Amygdala (tissue), 56 donors: Measurements from ENCODE around the gene PIEZO1.

Experiments used
- DNase-seq, 56 donors: peaks; one replicate each; lab custom pipeline; 2025; lab: John Stamatoyannopoulos, UW

Gene PIEZO1, protein sequence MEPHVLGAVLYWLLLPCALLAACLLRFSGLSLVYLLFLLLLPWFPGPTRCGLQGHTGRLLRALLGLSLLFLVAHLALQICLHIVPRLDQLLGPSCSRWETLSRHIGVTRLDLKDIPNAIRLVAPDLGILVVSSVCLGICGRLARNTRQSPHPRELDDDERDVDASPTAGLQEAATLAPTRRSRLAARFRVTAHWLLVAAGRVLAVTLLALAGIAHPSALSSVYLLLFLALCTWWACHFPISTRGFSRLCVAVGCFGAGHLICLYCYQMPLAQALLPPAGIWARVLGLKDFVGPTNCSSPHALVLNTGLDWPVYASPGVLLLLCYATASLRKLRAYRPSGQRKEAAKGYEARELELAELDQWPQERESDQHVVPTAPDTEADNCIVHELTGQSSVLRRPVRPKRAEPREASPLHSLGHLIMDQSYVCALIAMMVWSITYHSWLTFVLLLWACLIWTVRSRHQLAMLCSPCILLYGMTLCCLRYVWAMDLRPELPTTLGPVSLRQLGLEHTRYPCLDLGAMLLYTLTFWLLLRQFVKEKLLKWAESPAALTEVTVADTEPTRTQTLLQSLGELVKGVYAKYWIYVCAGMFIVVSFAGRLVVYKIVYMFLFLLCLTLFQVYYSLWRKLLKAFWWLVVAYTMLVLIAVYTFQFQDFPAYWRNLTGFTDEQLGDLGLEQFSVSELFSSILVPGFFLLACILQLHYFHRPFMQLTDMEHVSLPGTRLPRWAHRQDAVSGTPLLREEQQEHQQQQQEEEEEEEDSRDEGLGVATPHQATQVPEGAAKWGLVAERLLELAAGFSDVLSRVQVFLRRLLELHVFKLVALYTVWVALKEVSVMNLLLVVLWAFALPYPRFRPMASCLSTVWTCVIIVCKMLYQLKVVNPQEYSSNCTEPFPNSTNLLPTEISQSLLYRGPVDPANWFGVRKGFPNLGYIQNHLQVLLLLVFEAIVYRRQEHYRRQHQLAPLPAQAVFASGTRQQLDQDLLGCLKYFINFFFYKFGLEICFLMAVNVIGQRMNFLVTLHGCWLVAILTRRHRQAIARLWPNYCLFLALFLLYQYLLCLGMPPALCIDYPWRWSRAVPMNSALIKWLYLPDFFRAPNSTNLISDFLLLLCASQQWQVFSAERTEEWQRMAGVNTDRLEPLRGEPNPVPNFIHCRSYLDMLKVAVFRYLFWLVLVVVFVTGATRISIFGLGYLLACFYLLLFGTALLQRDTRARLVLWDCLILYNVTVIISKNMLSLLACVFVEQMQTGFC (N-terminal part only)

DNA sequence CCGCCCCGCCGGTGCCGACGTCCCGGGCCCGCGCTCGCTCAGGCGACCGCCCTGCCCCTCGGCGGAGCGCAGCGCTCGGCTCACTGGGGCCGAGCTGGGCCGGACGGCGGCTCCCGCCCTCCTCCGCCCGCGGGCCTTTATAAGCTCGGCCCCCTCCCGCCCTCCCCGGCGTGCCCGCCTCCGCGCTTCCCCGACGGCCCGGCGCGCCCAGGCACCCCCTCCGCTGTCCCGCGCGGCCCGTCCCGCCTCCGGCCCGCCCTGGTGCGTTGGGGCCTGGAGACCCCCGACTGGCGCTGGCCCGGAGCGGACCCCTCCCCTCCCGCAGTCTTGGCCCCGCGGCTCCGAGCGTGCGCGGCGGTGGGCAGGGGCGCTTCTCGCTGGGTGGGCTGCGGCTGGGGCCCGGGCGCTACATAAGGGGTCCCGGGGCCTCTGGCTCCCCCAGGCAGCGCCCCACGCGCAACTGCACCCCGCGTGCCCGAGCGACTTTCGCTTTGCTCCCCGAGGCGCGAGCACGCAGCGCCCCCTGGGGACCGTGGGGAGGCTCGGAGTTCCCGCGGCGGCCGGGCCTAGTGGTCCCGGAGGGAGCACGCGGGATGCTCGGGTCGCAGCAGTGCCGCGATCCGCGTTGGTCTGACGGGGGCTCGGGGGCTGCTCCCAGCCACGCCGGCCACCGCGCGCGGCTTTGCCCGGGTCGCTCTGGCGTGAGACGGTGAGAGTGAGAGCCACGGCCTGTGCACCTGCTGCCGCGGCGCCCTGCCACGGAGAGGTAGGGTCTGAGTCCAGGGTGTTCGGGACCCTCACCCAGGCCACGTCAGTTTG is at the start of gene PIEZO1:
Gene PIEZO1, minus strand, starts transcription at position 115 of the 819 bp plus-strand sequence. CDS start 256 bp downstream, outside the sequence.
- DNase-seq = peak in 38 of 56 donors; percentile 12 to 80 (median 38)

DNA sequence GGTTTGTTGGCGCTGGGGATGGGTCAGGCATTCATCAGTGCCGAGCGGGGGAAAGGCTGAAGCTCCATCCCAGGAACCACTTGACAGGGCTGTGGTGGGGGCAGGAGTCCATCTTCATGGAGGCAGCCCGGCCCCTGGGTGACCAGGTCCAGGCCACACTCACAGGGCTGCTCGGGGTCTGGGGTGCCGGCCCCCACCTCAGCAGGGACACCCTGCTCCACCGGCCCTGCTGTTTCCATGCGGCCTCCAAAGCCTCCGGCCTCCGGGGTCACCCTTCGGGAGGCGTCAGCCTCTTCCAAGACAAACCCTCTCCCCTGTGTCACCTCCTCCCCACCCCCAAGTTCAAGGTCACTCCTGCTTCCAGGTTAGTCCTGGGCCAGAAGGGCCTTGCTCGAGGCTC is 49.6 kb upstream of the PIEZO1 start:
- DNase-seq = no peak

DNA sequence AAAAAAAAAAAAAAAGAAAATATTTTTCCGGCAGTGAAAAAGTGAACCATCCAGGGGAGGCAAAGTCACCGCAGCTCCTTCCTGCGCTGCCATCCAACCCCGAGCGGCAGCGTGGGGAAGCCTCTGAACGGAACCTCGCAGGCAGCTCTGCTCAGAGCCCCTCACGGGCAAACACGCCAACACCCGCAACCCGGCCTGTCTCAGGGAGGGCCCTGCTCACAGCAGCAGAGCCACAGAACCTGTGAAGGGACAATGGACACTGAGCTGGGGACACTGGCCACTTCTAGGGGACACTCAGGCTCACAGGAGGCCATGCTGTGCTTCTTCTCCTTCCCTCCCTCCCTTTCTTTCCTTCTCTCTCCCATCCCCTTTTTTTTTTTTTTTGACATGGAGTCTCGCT is 48.1 kb upstream of the PIEZO1 start:
- no peak for DNase-seq

DNA sequence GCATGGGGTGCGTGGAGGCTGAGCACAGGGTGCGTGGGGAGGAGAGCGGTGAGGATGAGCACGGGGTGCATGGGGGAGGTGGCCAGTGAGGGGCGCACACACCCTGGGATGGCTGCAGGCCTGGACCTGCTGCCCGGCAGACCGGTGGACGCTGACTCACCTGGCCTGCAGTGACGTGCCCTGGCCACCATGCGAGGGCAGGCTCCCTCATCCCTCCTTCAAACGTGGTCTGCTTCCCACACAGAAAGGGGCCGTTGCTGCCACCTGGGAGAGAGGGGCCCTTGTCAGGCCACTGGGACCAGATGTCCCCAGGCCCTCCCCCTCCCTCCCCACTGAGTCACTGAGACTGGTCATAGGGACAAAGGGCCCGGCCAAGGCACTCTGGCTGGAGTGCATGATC is 46.8 kb upstream of the PIEZO1 start:
- no peak for DNase-seq

DNA sequence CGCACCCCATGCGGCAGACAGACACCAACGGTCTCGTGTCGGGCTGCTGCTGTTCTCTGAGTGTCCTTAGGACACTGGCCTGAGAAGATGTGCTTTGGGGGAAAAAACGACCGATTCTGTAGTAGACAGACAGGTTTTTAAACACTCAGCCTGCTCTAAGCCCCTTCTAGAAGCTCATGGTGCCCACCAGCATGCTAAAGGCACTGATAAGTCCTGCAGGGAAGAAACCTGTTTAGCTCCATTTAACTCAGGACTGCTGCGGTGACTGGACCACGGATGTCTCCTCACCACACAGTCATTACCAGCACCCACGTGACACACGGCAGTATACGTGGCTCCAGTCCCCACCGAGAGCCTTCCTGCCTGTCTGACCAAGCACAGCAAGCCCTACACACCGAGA is 45.8 kb upstream of the PIEZO1 start:
- DNase-seq = no peak

DNA sequence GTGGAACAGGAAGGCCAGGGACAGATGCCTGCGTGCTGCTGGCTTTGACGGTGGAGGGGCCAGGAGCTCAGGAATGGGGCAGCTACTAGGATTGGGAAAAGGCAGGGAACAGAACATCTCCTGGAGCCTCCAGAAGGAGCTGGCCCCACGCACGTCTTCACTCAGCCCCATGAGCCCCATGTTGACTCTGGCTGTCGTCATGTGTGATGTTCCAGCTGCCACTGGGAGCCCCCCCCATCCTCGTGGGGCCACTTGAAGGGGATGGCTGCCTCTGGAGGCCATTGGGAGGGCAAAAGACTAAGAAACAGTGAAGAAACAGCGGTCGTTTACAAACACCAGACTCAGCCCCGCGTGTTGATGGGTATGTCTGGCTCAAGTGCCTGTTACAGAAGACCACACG is 45.2 kb upstream of the PIEZO1 start:
- no peak for DNase-seq

DNA sequence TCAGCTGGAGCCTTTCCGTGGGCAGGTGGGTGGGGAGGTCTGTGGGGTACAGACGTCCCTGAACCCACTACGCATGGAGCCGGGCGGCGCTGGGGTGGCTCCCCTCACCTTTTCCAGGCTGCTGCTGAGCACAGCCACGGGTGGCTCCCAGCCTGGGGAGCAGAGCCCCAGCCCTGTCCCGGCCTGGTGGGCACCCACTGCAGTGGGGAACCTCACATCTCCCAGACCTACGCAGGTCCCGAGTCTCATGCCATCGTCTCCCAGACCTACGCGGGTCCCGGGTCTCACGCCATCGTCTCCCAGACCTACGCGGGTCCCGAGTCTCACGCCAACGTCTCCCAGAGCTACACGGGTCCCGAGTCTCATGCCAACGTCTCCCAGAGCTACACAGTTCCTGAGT is 43.7 kb upstream of the PIEZO1 start:
- DNase-seq = peak in 15 of 56 donors; percentile 19 to 86 (median 46)

DNA sequence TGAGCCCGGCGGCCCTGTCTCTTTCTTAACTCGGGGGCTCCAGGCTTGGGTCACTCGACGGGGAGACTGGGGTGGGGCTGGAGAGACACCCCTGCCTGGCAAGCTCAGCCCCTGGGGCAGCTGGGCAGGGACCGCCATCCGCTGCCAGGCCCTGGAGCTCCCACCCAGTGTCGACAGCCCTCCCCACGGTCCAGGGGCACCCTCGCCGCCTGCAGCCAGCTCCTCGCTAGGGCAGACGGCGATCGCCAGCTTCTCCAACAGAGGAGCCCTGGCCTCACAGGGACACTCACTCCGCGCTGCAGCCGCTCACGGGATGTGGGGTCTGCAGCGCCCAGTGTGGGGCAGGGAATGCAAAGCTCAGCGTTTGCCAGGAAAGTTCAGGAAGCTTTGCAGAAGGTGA is 42.7 kb upstream of the PIEZO1 start:
- no peak for DNase-seq

DNA sequence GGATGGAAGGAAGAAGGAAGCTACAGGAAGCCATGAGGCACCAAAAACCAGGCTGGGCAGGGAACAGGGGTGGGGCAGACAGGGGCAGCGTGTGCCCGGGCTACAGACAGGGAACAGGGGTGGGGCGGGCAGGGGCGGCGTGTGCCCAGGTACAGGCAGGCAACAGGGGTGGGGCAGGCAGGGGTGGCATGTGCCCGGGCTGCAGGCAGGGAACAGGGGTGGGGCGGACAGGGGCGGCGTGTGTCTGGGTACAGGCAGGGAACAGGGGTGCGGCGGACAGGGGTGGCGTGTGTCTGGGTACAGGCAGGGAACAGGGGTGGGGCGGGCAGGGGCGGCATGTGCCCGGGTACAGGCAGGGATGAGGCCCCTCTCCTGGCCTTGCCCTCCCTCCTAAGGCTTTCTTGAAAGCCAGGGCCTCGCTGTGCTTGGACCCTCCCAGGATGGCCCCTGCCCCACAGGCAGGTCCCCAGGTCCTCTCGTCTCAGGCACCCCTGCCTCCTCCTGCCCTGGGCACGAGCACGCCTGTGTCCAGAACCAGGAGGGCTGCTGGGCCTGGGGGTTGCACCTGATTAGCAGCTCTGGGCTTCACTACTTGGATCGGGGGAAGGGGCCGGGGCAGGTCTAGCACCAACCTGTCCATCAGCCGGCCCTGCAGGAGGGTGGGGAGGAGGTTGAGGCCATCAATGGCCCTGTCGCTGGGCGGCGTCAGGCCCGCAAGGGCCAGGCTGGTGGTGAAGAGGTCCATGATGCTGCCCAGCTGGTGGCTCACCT is 41.2 kb upstream of the PIEZO1 start:
- DNase-seq = no peak

DNA sequence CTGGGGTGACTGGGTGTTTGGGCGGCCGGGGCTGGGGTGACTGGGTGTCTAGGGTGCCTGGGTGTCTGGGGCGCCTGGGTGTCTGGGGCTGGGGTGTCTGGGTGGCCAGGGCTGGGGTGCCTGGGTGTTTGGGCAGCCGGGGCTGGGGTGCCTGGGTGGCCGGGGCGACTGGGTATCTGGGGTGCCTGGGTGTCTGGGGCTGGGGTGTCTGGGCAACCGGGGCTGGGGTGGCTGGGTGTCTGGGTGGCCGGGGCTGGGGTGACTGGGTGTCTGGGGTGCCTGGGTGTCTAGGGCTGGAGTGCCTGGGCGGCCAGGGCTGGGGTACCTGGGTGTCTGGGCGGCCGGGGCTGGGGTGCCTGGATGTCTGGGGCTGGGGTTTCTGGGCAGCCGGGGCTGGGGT is 40.1 kb upstream of the PIEZO1 start:
- no peak for DNase-seq

DNA sequence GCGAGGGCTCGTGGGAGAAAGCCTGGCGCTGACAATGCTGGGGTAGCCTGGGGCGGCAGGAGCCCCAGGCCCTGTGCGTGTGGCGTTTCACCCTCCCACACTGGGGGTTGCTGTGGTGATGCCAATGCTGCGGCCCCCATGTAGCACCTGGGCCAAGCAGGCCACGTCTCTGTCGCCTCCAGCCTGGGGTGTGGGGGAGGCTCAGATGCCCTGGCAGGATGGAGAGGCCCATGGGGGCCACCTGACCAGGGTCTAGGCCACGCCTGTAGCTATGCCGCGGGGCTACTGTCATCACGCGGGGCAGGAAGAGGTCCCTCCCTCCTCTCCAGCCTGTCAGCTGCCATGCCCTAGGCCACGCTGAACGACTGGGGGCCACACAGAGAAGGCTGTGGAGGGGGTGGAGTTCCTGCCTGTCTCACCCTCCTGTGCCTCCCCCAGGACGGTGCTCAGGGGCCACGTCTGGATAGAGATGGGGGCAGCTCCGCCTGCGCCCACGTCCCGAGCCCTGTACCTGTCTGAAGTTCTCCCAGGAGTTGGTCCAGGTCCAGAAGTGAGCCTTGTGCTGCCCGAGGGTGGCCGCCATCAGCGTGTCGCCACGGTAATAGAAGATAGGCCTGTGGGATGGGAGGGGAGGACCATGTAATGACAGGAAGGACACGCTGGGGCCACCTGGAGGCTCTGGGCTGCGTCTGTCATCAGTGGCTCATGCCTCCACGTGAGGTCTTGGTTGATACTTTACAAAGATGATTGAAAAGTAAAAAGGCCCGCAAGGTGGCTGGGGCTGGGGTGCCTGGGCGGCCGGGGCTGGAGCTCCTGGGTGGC is 39.4 kb upstream of the PIEZO1 start:
- no peak for DNase-seq

DNA sequence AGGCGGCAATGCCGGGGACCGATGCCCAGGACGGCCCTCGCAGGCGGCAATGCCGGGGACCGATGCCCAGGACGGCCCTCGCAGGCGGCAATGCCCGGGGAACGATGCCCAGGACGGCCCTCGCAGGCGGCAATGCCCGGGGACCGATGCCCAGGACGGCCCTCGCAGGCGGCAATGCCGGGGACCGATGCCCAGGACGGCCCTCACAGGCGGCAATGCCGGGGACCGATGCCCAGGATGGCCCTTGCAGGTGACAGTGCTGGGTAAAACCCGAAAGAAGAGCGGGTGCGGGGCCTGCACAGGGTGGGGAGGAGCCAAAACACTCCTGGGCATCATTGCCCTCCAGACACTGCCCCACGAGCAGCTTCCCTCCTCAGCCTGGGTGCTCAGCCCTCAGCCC is 38.6 kb upstream of the PIEZO1 start:
- peak in 13 of 56 donors; percentile 7 to 72 (median 32) for DNase-seq

DNA sequence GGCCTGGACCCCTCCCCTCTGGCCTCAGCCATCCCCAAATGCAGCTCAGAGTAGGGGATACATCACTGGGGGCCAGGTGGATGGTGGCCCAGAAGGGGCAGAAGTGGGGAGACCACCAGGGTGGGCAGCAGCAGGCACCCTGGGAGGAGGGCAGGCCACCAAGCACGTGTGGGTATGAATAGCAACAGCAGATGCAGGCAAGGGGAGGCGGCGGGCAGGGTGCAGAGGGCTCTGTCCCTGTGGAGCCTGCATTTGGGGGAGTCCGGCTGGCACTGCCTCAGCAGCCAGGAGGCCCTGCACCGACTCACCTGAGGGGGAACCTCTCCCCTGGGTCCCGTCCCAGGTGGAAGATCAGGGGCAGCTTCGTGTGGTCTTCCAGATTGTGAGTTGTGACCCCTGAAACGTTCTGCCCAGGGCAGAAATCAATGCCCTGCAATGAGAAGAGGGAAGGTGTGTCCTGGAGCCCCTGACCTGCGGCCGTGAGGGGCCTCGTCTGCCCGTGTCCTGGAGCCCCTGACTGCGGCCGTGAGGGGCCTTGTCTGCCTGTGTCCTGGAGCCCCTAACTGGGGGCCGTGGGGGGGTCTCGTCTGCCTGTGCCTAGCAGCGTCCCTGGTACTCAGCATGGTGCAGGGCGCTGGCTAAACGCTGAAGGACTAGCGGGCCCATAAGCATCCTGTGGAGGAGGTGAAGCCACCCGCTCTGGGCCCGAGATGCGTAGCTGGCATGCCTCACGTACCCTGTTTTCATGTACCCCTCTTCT is 37.4 kb upstream of the PIEZO1 start:
- DNase-seq = no peak

DNA sequence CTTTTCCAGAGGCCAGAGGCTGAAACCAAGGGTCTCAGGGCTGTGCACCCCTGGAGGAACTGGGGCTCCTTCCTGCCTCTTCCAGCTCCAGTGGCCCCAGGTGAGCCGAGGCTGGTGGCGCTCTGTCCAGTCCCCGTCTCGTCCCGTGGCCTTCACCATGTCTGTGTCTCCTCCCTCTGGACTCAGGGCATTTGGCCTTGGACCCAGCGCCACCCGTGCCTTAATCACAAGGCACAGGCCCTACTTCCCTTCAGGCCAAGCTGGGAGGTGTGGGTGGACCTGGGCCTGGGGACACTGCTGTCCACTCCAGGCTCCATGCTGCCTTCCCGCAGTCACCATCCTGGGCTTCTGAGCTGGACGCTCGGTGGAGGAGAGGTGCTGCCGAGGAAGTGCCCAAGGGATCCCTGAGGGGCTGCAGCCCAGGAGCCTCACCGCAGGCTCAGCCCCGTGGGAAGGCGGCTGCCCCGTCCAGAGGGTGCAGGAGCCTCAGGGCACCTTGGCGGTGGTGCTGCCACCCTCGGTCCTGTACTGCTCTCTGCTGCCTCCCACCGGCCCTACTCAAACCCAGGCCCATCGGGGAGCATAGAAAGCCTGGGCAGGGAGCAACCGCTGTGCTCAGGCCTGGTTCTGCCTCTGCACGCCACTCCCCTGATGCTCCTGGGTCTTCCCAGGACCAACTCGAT is 36.3 kb upstream of the PIEZO1 start:
- no peak for DNase-seq

DNA sequence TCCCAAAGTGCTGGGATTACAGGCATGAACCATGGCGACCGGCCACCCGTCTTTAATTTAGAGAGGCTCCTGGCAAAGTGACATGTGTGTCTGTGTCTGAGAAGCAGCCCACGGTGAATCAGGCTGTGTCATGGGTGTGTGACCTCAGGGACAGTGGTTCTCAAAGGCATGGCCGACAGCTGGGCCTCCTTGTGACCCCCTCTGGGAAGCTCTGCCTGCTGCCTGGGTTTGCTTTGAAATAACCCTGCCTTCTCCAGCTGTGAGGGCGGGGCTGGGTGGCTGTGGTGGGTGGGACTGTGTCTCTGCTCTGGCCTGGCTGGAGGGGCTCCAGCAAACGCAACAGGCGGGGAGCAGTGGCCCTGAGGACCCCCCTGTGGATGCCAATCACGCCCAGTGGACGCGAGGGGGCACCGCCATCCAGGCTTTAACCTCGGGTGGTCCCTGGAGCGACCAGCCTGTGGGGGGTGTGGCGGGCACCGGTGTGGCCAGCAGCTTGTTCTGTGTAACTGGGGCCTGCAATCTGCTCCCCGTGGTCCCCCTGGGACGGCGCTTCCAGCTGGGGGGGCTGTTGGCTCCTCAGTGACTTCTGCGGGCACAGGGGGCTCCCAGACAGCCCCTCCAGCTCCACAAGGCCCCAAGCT is 35.5 kb upstream of the PIEZO1 start:
- DNase-seq = no peak

DNA sequence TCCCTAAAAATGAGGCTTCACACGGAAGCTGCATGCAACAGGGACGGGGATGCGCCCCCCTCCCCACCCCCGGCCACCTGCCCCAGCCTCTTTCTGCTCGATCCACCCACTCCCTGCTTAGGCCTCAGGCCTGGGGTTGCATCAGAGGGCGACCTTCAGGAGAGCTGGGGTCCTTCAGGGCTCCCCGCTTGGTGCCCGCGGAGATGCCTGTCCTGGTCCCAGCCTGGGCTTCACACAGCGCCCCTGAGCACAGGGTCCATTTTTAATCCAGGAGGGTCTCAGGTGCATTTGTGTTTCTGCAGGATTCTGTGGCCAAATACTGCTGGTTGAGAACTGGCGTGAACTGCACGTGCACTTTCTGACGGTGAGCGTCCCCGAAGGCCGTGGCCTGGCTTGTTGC is 34.1 kb upstream of the PIEZO1 start:
- no peak for DNase-seq

DNA sequence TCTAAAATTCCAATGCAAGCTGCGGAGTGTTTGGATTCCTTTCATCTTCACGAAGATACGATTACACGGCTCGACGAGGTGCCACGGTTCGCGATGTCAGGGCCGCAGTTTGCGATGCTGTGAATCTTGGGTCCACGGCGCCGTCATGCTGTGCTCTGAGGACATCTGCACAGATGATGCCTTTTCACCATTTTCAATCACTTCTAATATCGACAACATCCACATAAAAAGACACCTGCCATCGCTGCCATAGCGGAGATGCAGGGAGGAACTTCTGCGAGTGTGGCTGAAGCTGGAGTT is 33.5 kb upstream of the PIEZO1 start:
- DNase-seq = no peak
